Ishikawa (cell line): ENCODE measurements around the gene CLSTN2.

Source experiments
- CREB1 ChIP-seq: IDR thresholded peaks from 2 replicates; pipeline ENCODE4 v1.6.1; 2012; ENCODE audit warnings: low read depth
- EGR1 ChIP-seq: IDR thresholded peaks from 2 replicates; pipeline ENCODE4 v1.6.1; 2012
- FOXM1 ChIP-seq: IDR thresholded peaks from 2 replicates; pipeline ENCODE4 v1.6.1; 2012; ENCODE audit warnings: low read depth, borderline replicate concordance
- NFIC ChIP-seq: IDR thresholded peaks from 2 replicates; pipeline ENCODE4 v1.6.1; 2012
- RAD21 ChIP-seq: IDR thresholded peaks from 2 replicates; pipeline ENCODE4 v1.6.1; 2012; ENCODE audit warnings: low read depth
- TAF1 ChIP-seq: IDR thresholded peaks from 2 replicates; pipeline ENCODE4 v1.6.1; 2012; ENCODE audit warnings: low read depth, mild to moderate bottlenecking
- TCF12 ChIP-seq: IDR thresholded peaks from 2 replicates; pipeline ENCODE4 v1.6.1; 2012; ENCODE audit warnings: low read depth
- TEAD4 ChIP-seq: IDR thresholded peaks from 2 replicates; pipeline ENCODE4 v1.6.1; 2012
- YY1 ChIP-seq: IDR thresholded peaks from 2 replicates; pipeline ENCODE4 v1.6.1; 2012; ENCODE audit warnings: low read depth
- TF ChIP-seq, protein P1 (sequence below): IDR thresholded peaks from 2 replicates; pipeline ENCODE4 v1.6.1; 2012; ENCODE audit warnings: low read depth, mild to moderate bottlenecking
- TF ChIP-seq, protein P2 (sequence below): IDR thresholded peaks from 2 replicates; pipeline ENCODE4 v1.6.1; 2012
- TF ChIP-seq, protein P3 (sequence below): IDR thresholded peaks from 2 replicates; pipeline ENCODE4 v1.6.1; 2012

DNA sequence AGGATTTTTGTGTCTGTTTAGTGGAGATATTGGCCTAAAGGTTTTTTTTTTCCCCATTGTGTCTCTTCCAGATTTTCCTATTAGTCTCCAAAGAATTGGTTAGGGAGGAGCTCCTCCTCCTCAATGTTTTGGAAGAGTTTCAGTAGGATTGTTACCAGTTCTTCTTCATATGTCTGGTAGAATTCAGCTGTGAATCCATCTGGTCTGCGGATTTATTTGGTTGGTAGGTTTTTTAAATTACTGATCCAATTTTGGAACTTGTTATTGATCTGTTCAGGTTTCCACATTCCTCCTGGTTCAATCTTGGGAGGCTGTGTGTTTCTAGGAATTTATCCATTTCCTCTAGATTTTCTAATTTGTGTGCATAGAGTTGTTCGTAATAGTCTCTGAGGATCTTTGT, 222.2 kb downstream of the CLSTN2 start:
- TF ChIP-seq, protein P1, sequence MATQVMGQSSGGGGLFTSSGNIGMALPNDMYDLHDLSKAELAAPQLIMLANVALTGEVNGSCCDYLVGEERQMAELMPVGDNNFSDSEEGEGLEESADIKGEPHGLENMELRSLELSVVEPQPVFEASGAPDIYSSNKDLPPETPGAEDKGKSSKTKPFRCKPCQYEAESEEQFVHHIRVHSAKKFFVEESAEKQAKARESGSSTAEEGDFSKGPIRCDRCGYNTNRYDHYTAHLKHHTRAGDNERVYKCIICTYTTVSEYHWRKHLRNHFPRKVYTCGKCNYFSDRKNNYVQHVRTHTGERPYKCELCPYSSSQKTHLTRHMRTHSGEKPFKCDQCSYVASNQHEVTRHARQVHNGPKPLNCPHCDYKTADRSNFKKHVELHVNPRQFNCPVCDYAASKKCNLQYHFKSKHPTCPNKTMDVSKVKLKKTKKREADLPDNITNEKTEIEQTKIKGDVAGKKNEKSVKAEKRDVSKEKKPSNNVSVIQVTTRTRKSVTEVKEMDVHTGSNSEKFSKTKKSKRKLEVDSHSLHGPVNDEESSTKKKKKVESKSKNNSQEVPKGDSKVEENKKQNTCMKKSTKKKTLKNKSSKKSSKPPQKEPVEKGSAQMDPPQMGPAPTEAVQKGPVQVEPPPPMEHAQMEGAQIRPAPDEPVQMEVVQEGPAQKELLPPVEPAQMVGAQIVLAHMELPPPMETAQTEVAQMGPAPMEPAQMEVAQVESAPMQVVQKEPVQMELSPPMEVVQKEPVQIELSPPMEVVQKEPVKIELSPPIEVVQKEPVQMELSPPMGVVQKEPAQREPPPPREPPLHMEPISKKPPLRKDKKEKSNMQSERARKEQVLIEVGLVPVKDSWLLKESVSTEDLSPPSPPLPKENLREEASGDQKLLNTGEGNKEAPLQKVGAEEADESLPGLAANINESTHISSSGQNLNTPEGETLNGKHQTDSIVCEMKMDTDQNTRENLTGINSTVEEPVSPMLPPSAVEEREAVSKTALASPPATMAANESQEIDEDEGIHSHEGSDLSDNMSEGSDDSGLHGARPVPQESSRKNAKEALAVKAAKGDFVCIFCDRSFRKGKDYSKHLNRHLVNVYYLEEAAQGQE = no peak
- TF ChIP-seq, protein P2, sequence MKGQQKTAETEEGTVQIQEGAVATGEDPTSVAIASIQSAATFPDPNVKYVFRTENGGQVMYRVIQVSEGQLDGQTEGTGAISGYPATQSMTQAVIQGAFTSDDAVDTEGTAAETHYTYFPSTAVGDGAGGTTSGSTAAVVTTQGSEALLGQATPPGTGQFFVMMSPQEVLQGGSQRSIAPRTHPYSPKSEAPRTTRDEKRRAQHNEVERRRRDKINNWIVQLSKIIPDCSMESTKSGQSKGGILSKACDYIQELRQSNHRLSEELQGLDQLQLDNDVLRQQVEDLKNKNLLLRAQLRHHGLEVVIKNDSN = no peak
- TF ChIP-seq YY1 (no peak), TEAD4 (no peak), TAF1 (no peak), EGR1 (no peak), FOXM1 (no peak), RAD21 (no peak), CREB1 (no peak), NFIC (no peak), TCF12 (no peak)
- TF ChIP-seq, protein P3, sequence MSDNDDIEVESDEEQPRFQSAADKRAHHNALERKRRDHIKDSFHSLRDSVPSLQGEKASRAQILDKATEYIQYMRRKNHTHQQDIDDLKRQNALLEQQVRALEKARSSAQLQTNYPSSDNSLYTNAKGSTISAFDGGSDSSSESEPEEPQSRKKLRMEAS = no peak
